ENCODE measurements around the gene ATXN3L.
"Not testable (repeated sequence)": the region's sequence is repeated elsewhere in the genome, so short reads cannot be mapped to it uniquely, and the experiment has no call there.

The ATXN3L gene

DNA sequence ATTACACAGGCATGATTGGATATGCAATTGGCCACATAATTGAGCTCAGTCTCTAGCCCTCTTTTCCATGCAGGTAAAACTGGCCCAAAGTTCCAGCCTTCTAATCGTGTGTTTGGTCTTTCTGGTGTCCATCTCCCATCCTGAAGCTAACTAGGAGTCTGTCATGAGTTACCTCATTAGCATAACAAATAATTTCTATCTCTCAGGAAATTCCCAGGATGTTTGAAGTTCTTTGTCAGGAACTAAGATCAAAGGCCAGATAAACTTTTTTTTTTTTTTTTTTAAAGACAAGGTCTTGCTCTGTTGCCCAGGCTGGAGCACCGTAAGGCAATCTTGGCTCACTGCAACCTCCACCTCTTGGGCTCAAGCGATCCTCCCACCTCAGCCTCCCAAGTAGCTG, 15.8 kb downstream of the ATXN3L start:
- no peak for DNase-seq

GRCh38 chrX:13303248-13303647, 16.6 kb downstream of the ATXN3L start:
- not testable (repeated sequence) for DNase-seq

GRCh38 chrX:13298836-13299235, 21.0 kb downstream of the ATXN3L start:
- DNase-seq: no peak

- DNase-seq: no peak
Measured at GRCh38 chrX:13295841-13296240, 24.0 kb downstream of the ATXN3L start.

GRCh38 chrX:13293700-13294099, 26.2 kb downstream of the ATXN3L start:
- no peak for DNase-seq

- no peak for DNase-seq
Measured at GRCh38 chrX:13290891-13291614, 28.8 kb downstream of the ATXN3L start.

- DNase-seq: no peak
Measured at GRCh38 chrX:13288671-13289070, 31.2 kb downstream of the ATXN3L start.

GRCh38 chrX:13287816-13288215, 32.0 kb downstream of the ATXN3L start:
- no peak for DNase-seq

DNA sequence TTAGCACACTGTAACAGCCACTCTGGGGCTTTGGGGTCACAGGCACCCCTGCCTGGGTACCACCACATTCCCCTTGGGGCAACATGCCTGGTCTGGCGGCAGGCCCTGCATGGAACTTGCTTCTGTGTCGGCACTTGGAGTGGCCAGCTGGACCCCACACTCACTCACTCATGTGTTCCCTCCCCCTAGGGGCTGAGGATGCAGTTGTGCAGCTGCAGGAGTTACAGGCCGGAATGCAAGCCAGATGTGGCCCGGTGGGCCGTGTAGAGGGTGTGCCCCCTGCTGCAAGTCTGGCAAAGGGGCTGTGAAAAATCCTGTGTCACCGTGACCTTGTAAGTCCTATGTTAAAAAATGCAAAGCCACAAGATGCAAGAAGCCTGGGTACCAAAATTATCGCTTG, 34.2 kb downstream of the ATXN3L start:
- no peak for DNase-seq

DNA sequence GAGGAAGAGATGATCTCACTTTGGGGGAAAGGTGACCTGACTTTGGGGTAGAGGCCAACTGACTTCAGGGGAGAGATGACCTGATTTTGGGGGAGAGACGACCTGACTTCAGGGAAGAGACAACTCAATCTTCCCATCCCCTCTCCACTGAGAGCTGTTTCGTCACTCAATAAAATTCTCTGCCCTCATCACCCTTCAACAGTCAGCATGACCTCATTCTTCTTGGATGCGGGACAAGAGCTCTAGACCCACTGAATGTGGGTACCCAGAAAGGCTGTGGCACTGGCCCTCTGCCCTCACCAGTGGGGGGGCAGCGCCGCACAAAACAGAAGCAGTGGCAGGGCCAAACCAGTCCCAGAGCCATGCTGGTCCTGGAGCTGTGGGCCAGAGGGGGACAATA, 34.6 kb downstream of the ATXN3L start:
- DNase-seq: no peak

DNA sequence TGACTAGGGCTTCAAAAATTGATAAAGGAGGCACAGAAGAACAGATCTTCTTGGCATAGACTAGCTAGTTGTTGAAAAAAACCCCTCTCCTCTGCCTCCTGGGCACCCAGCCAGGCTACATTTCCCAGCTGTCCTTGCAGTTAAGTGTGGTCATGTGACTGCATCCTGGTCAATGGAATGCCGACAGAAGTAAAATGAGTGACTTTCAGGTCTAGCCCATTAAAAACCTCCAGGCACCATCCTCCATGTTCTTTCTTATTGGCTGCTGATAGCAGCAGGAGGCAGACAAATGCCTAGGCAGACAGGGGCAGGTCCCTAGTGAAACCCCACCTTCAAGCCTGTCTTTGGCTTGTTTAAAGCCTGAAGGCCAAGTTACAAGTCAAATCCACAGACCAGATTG, 35.3 kb downstream of the ATXN3L start:
- DNase-seq: no peak

DNA sequence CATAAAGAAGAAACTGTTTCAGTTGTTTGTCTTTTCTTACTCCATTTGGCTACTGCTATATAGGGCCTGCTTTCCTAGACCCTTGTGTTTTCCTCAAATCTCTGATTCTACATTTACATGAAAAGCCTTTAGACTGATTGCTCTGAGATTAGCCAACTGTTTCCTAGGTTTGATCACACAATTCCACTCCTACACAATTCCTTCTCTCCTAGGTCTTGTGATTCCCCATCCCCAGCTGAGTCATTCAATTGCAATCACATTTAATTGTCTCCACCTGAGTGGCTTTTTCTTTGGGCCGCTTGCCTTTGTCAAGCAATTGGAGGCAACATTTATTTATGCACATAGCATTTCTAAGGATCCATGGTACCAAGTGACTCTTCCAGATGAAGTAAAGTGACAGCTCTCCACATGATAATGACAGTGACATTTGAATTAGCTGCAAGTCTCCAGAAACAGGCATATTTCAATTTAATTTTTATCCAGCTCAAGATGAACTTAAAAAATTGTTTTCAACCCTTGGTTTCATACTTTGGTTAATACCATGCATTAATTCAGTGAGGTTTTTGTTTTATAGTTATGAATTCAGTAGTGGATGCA, 35.8 kb downstream of the ATXN3L start:
- no peak for DNase-seq

- DNase-seq: no peak
Measured at GRCh38 chrX:13283512-13283911, 36.3 kb downstream of the ATXN3L start.

GRCh38 chrX:13281289-13281688, 38.6 kb downstream of the ATXN3L start:
- DNase-seq: no peak

GRCh38 chrX:13279279-13280018, 40.4 kb downstream of the ATXN3L start:
- no peak for DNase-seq

GRCh38 chrX:13277539-13277938, 42.3 kb downstream of the ATXN3L start:
- no peak for DNase-seq

DNA sequence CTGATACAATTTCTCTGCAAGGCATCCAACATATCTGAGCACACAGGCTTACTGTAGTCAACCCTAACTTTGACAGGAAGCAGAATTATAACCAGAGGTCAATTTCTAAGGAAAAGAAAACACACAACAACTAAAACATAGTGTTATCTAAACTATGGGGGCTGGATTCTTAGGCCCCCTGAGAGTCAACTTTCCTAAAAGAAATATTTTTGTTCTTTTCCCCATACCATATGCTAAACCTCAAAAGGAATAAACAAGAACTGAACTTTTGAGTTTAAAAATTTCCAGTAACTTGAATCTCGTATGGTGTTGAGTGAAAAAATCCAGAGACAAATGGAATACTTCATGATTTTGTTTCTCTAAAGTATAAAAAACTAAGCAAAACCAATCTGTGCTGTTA, 42.9 kb downstream of the ATXN3L start:
- no peak for DNase-seq

GRCh38 chrX:13275031-13275430, 44.8 kb downstream of the ATXN3L start:
- no peak for DNase-seq

GRCh38 chrX:13272426-13272825, 47.4 kb downstream of the ATXN3L start:
- no peak for DNase-seq

GRCh38 chrX:13271511-13271910, 48.3 kb downstream of the ATXN3L start:
- no peak for DNase-seq

GRCh38 chrX:13270360-13270759, 49.5 kb downstream of the ATXN3L start:
- DNase-seq: no peak

- DNase-seq: no peak
Measured at GRCh38 chrX:13268874-13269273, 51.0 kb downstream of the ATXN3L start.

Data from activated naive CD4-positive, alpha-beta T cell treated with Interleukin-2 at 50 U/mL for 16 hours (primary cell).